Endothelial cell of umbilical vein (primary cell): ENCODE data around the gene ADTRP. TPM values are rescaled to one million over a fixed set of nuclear protein-coding genes. Genes with fewer than 3 reads are reported as not detected.

Experiments used
- BruUV-seq: library from RNA; stranded (reverse); fragments of 400-500 nt; replicated peaks from 2 replicates; lab custom pipeline; 2021; lab: Mats Ljungman, UMichigan
- CTCF ChIA-PET: fragments of 300-600, 350-600 bp; sonication (Branson Sonifier 250); formaldehyde crosslinking; loops from one replicate; lab custom pipeline; 2021; ENCODE audit warnings: antibody characterized with exemption, inconsistent platforms; lab: Charles Lee
- POLR2A ChIA-PET: fragments of 300-600, 350-600 bp; sonication (Branson Sonifier 250); formaldehyde crosslinking; loops from one replicate; lab custom pipeline; 2021; ENCODE audit warnings: antibody characterized with exemption, inconsistent platforms; lab: Charles Lee
- DNase-seq: peaks from one replicate; pipeline ENCODE4 v3.0.0-alpha.2; 2011; ENCODE audit warnings: low read depth, low spot score
- FAIRE-seq: peaks from 2 replicates; lab custom pipeline; 2011; peaks lifted over from hg19 to GRCh38; lab: Jason Lieb, UNC
- H2AFZ ChIP-seq: 2 replicates; pipeline ENCODE4 v1.6.0; 2012; ENCODE audit warnings: low read depth, low read length, control low read depth, inconsistent platforms
- H3K27ac ChIP-seq: 2 replicates; pipeline ENCODE4 v1.5.1; 2011; ENCODE audit warnings: low read depth, mild to moderate bottlenecking, control low read depth, low read length, moderate library complexity; ENCODE audit not compliant: insufficient read depth
- H3K27me3 ChIP-seq, 2 experiments: 2 replicates each; pipeline versions ENCODE4 v1.6.0 to v1.6.1; 2011; ENCODE audit warnings: low read length in 2 of 2, mixed read lengths in 1 of 2; ENCODE audit not compliant: control insufficient read depth in 2 of 2, insufficient read depth in 2 of 2
- H3K36me3 ChIP-seq, 2 experiments: 2 replicates in 1 of 2; 3 replicates in 1 of 2; pipeline ENCODE4 v1.5.1; 2011; ENCODE audit warnings: low read length in 2 of 2, mild to moderate bottlenecking in 1 of 2, moderate library complexity in 1 of 2; ENCODE audit not compliant: control insufficient read depth in 2 of 2, insufficient read depth in 2 of 2; ENCODE audit errors: extremely low read depth in 1 of 2
- H3K4me1 ChIP-seq: 3 replicates; pipeline ENCODE4 v1.5.1; 2011; ENCODE audit warnings: mild to moderate bottlenecking, low read length; ENCODE audit not compliant: control insufficient read depth, insufficient read depth; ENCODE audit errors: extremely low read depth
- H3K4me2 ChIP-seq: 2 replicates; pipeline ENCODE4 v1.6.1; 2011; ENCODE audit warnings: low read length, control low read depth, mixed read lengths; ENCODE audit not compliant: insufficient read depth
- H3K4me3 ChIP-seq, 3 experiments: fragments of 200-600 bp in 1 of 3; sonication (generic), shearing (Covaris generic) in 1 of 3; replicated peaks in 1 of 3; 2 replicates each; pipeline ENCODE4 v1.5.1; 2011 to 2016; ENCODE audit warnings: control low read depth in 3 of 3, low read length in 3 of 3, mild to moderate bottlenecking in 2 of 3, inconsistent platforms in 1 of 3, low read depth in 1 of 3, moderate library complexity in 1 of 3; ENCODE audit not compliant: insufficient read depth in 1 of 3
- H3K79me2 ChIP-seq: 2 replicates; pipeline ENCODE4 v1.6.0; 2012; ENCODE audit warnings: low read length, inconsistent platforms; ENCODE audit not compliant: control insufficient read depth, insufficient read depth
- H3K9ac ChIP-seq: replicated peaks from 2 replicates; pipeline ENCODE3; 2011; ENCODE audit warnings: low read length, control low read depth; ENCODE audit not compliant: insufficient read depth; ENCODE audit errors: extremely low read depth
- H3K9me1 ChIP-seq: replicated peaks from 3 replicates; pipeline ENCODE4 v1.6.0; 2011; ENCODE audit warnings: mild to moderate bottlenecking, low read length; ENCODE audit not compliant: control insufficient read depth, insufficient read depth; ENCODE audit errors: extremely low read depth
- H3K9me3 ChIP-seq: replicated peaks from 2 replicates; pipeline ENCODE4 v1.5.1; 2012; ENCODE audit warnings: low read length, inconsistent platforms; ENCODE audit not compliant: control insufficient read depth, insufficient read depth
- H4K20me1 ChIP-seq: replicated peaks from 2 replicates; pipeline ENCODE3; 2011; ENCODE audit warnings: mild to moderate bottlenecking, low read length; ENCODE audit not compliant: control insufficient read depth, insufficient read depth; ENCODE audit errors: extremely low read depth
- CTCF ChIP-seq, 2 donors: IDR thresholded peaks; 1 replicate in 1 of 2; 2 replicates in 1 of 2; pipeline ENCODE4 v1.5.1; 2011; ENCODE audit warnings: low read length in 2 of 2, mild to moderate bottlenecking in 2 of 2, moderate library complexity in 2 of 2, control low read depth in 1 of 2, inconsistent platforms in 1 of 2, low read depth in 1 of 2; ENCODE audit not compliant: insufficient read depth in 1 of 2; ENCODE audit errors: extremely low read depth in 1 of 2
- EZH2 ChIP-seq: IDR thresholded peaks from 2 replicates; pipeline ENCODE4 v1.6.1; 2012; ENCODE audit warnings: borderline replicate concordance, low read depth, mild to moderate bottlenecking, moderate library complexity, low read length, inconsistent platforms; ENCODE audit not compliant: severe bottlenecking
- FOS ChIP-seq: IDR thresholded peaks from 2 replicates; pipeline ENCODE4 v1.6.1; 2011; ENCODE audit warnings: mild to moderate bottlenecking, low read length, moderate library complexity, borderline replicate concordance; ENCODE audit not compliant: insufficient read depth
- GATA2 ChIP-seq: IDR thresholded peaks from 2 replicates; pipeline ENCODE4 v1.7.0; 2011; ENCODE audit warnings: low read depth, mild to moderate bottlenecking, moderate library complexity, mixed read lengths, low read length; ENCODE audit not compliant: insufficient read length, insufficient read depth
- JUN ChIP-seq: IDR thresholded peaks from 2 replicates; pipeline ENCODE4 v1.6.1; 2011; ENCODE audit warnings: borderline replicate concordance, low read depth; ENCODE audit not compliant: insufficient read length, insufficient read depth
- MAX ChIP-seq: IDR thresholded peaks from 2 replicates; pipeline ENCODE4 v1.6.1; 2011; ENCODE audit not compliant: insufficient read depth, insufficient read length
- MYC ChIP-seq: IDR thresholded peaks from one replicate; pipeline ENCODE4 v1.6.1; 2011; ENCODE audit warnings: mild to moderate bottlenecking, low read depth, low read length
- POLR2A ChIP-seq: IDR thresholded peaks from 2 replicates; pipeline ENCODE4 v1.6.1; 2012; ENCODE audit warnings: low read depth, mild to moderate bottlenecking, control low read depth, low read length
- POLR2AphosphoS5 ChIP-seq: IDR thresholded peaks from 2 replicates; pipeline ENCODE4 v1.6.1; 2012; ENCODE audit warnings: low read depth, mild to moderate bottlenecking, control low read depth, low read length, moderate library complexity; ENCODE audit not compliant: insufficient read depth
- dilution Hi-C: fragments of 300-500 bp; cut with MboI; formaldehyde crosslinking; loops from one replicate; pipeline ENCODE4 v1.15.0; 2019; ENCODE audit warnings: low sequenced_read_pairs; ENCODE audit not compliant: extremely low pct_ligation_motif_present
- intact Hi-C: fragments of 100-400 bp; cut with micrococcal nuclease; formaldehyde crosslinking; loops from one replicate; pipeline ENCODE4 v1.10.0; 2022
- polyA plus RNA-seq, 4 experiments: library from polyadenylated mRNA; depleted of rRNA in 3 of 4; stranded (reverse) in 3 of 4; unstranded in 1 of 4; fragments of >200 nt; gene quantifications; 2 replicates each; pipeline versions ENCODE4 v1.2.1 to v1.2.3, GENCODE V29; 2011 to 2012; ENCODE audit warnings: missing spikeins in 1 of 4
- total RNA-seq: library from RNA; stranded (reverse); gene quantifications from 2 replicates; pipeline ENCODE4 v1.2.3, GENCODE V29; 2021

The ADTRP gene
- total and polyA plus RNA-seq, 2 donors (not counting 3 experiments of a cell fraction or from before 2014, with no cell fraction given): 3.3 to 4.4 TPM

- dilution Hi-C loops: no loop called here
- DNase-seq (no peak), FAIRE-seq (no peak)
- intact Hi-C loops: no loop called here
- no peak overlapping the region for H2AFZ ChIP-seq
- H3K9me1 ChIP-seq: no peaks in the 10 kb centered on the region
- H3K27ac ChIP-seq: no peak overlapping the region
- ChIA-PET CTCF (no interaction called here), POLR2A (no interaction called here)
- no peaks in the 10 kb centered on the region for H4K20me1 ChIP-seq
- no TSS peak for BruUV-seq
- no peaks in the 10 kb centered on the region for H3K4me1 ChIP-seq
- H3K79me2 ChIP-seq: no peaks in the 10 kb centered on the region
- no peak overlapping the region for H3K4me3 ChIP-seq
- H3K9me3 ChIP-seq: no peaks in the 10 kb centered on the region
- H3K27me3 ChIP-seq: no peaks in the 10 kb centered on the region
- no peak overlapping the region for H3K4me2 ChIP-seq
- H3K9ac ChIP-seq: no peak overlapping the region
- no peaks in the 10 kb centered on the region for H3K36me3 ChIP-seq
- TF ChIP-seq MYC: no peak
- no peak for TF ChIP-seq EZH2
- no peak for TF ChIP-seq CTCF (IDR thresholded peaks at IDR 0.05; ENCODE audit: extremely low read depth in 1 of 2, insufficient read depth in 1 of 2, low read depth in 1 of 2, low read length in 2 of 2)
- TF ChIP-seq FOS: no peak
- TF ChIP-seq JUN: no peak
- no peak for TF ChIP-seq POLR2AphosphoS5
- TF ChIP-seq MAX: no peak
- TF ChIP-seq GATA2: no peak
- TF ChIP-seq POLR2A: no peak
Observed at GRCh38 chr6:11803591-11803971, 25.0 kb upstream of the ADTRP start.
